GM12878 (cell line): ENCODE results near the gene IL17RE. TPM values are rescaled to one million over a fixed set of nuclear protein-coding genes. Genes with fewer than 3 reads are reported as not detected.
A peak's percentile ranks its signal among the peaks of the same experiment; 100 is the strongest.

Source experiments
- ATAC-seq: fragments of 200-7000 bp; cut with Tn5 transposase; 3 replicates; pipeline ENCODE4 v1.9.1; 2020; ENCODE audit warnings: mild to moderate bottlenecking, moderate library complexity
- BruUV-seq: library from RNA; stranded (reverse); fragments of 400-500 nt; replicated peaks from 2 replicates; lab custom pipeline; 2021; lab: Mats Ljungman, UMichigan
- CTCF ChIA-PET: fragments of 300-600 bp; sonication (Branson Sonifier 250); formaldehyde crosslinking; extraction: SDS; loops from one replicate; lab custom pipeline; 2021; ENCODE audit warnings: inconsistent platforms; lab: Yijun Ruan, JAX
- POLR2A ChIA-PET: fragments of 350-600 bp; formaldehyde crosslinking; extraction: SDS; loops from one replicate; lab custom pipeline; 2021; ENCODE audit warnings: inconsistent platforms; lab: Charles Lee
- RAD21 ChIA-PET: fragments of 300-600 bp; sonication (Branson Sonifier 250); formaldehyde crosslinking; loops from one replicate; lab custom pipeline; 2023; ENCODE audit warnings: antibody characterized with exemption; ENCODE audit not compliant: unreplicated experiment; lab: Charles Lee
- SMC1A ChIA-PET: fragments of 300-600 bp; sonication (Branson Sonifier 250); formaldehyde crosslinking; loops from one replicate; lab custom pipeline; 2023; ENCODE audit not compliant: unreplicated experiment, uncharacterized antibody; lab: Charles Lee
- DNase-seq: peaks from one replicate; pipeline ENCODE4 v3.0.0-alpha.2; 2011; ENCODE audit warnings: low read depth, low spot score
- FAIRE-seq: peaks from 3 replicates; lab custom pipeline; 2011; peaks lifted over from hg19 to GRCh38; lab: Jason Lieb, UNC
- H2AFZ ChIP-seq: 2 replicates; pipeline ENCODE4 v1.6.0; 2011; ENCODE audit warnings: low read depth, low read length, control low read depth; ENCODE audit not compliant: control insufficient read depth
- H3K27ac ChIP-seq: 2 replicates; pipeline ENCODE4 v1.5.1; 2011; ENCODE audit warnings: control low read depth; ENCODE audit not compliant: control insufficient read depth, insufficient read depth
- H3K27me3 ChIP-seq, 2 experiments: replicated peaks in 1 of 2; 2 replicates each; pipeline versions ENCODE4 v1.6.0 to v1.6.1; 2011; ENCODE audit warnings: low read length in 1 of 2; ENCODE audit not compliant: control insufficient read depth in 2 of 2, insufficient read depth in 2 of 2
- H3K36me3 ChIP-seq, 2 experiments: 2 replicates each; pipeline ENCODE4 v1.5.1; 2011; ENCODE audit warnings: low read length in 1 of 2; ENCODE audit not compliant: control insufficient read depth in 2 of 2, insufficient read depth in 2 of 2
- H3K4me1 ChIP-seq: 2 replicates; pipeline ENCODE4 v1.6.1; 2011; ENCODE audit warnings: mild to moderate bottlenecking, low read length, moderate library complexity, mixed read lengths; ENCODE audit not compliant: control insufficient read depth, insufficient read depth
- H3K4me2 ChIP-seq: 2 replicates; pipeline ENCODE4 v1.6.0; 2011; ENCODE audit warnings: control low read depth; ENCODE audit not compliant: control insufficient read depth, insufficient read depth
- H3K4me3 ChIP-seq: fragments of 200-600 bp; sonication (generic); 2 replicates; pipeline ENCODE4 v1.5.1; 2016
- H3K79me2 ChIP-seq: 2 replicates; pipeline ENCODE4 v1.6.0; 2011; ENCODE audit warnings: low read length; ENCODE audit not compliant: control insufficient read depth, insufficient read depth
- H3K9ac ChIP-seq: 2 replicates; pipeline ENCODE4 v1.8.0; 2011; ENCODE audit warnings: low read length, control low read depth, mixed read lengths; ENCODE audit not compliant: control insufficient read depth, insufficient read depth
- H3K9me3 ChIP-seq: replicated peaks from 3 replicates; pipeline ENCODE4 v1.5.1; 2011; ENCODE audit warnings: mild to moderate bottlenecking, low read length; ENCODE audit not compliant: control insufficient read depth, insufficient read depth
- H4K20me1 ChIP-seq: 2 replicates; pipeline ENCODE4 v1.6.0; 2011; ENCODE audit not compliant: control insufficient read depth, insufficient read depth
- CEBPB ChIP-seq, 2 experiments: fragments of 150-350 bp in 1 of 2; IDR thresholded peaks; 2 replicates each; pipeline ENCODE4 v1.6.1; 2012 to 2014; ENCODE audit warnings: low read depth in 2 of 2, low read length in 2 of 2, borderline replicate concordance in 1 of 2, inconsistent platforms in 1 of 2
- E2F4 ChIP-seq: IDR thresholded peaks from 2 replicates; pipeline ENCODE4 v1.6.1; 2012; ENCODE audit warnings: low read depth, low read length, improper control_type of control experiment
- HSF1 ChIP-seq: fragments of 150-350 bp; IDR thresholded peaks from 2 replicates; pipeline ENCODE4 v1.6.1; 2014; ENCODE audit warnings: mild to moderate bottlenecking, low read depth, low read length
- IKZF2 ChIP-seq, 2 experiments: fragments of 450-650 bp; IDR thresholded peaks; 2 replicates each; pipeline ENCODE4 v1.6.1; 2017; ENCODE audit warnings: mild to moderate bottlenecking in 2 of 2, moderate library complexity in 2 of 2
- PAX8 ChIP-seq: fragments of 450-650 bp; IDR thresholded peaks from 2 replicates; pipeline ENCODE4 v1.6.1; 2017; ENCODE audit warnings: mild to moderate bottlenecking, moderate library complexity
- RUNX3 ChIP-seq: IDR thresholded peaks from 2 replicates; pipeline ENCODE4 v1.6.1; 2012; ENCODE audit warnings: low read length, inconsistent platforms
- ZNF207 ChIP-seq: fragments of 450-650 bp; IDR thresholded peaks from 2 replicates; pipeline ENCODE4 v1.6.1; 2014; ENCODE audit warnings: antibody characterized with exemption, mild to moderate bottlenecking, borderline replicate concordance
- WGBS: methylation state at CpG from one replicate; pipeline ENCODE4 v1.1.6; 2016; ENCODE audit warnings: low lambda C conversion rate; ENCODE audit not compliant: insufficient replicate concordance, insufficient coverage; ENCODE audit errors: missing lambda C conversion rate; 5-methylcytosine and 5-hydroxymethylcytosine counted together
- in situ Hi-C: fragments of 300-500 bp; cut with MboI; formaldehyde crosslinking; loops from 9 replicates; pipeline ENCODE4 v1.14.3; 2018; ENCODE audit warnings: mixed read lengths
- intact Hi-C: fragments of 100-400 bp; cut with micrococcal nuclease; formaldehyde crosslinking; loops from one replicate; pipeline ENCODE4 v1.14.2; 2022; ENCODE audit not compliant: unreplicated experiment
- polyA plus RNA-seq, 11 experiments: library from polyadenylated mRNA; depleted of rRNA in 4 of 11; unstranded in 6 of 11; stranded (reverse) in 5 of 11; fragments of >200 nt; fragmentation: Nextera tagmentation in 4 of 11; fragmentation: Illumina TruSeq in 1 of 11; extraction: Ambion mirVana in 4 of 11; extraction: Trizol in 1 of 11; gene quantifications; 1 replicate in 1 of 11; 2 replicates in 10 of 11; pipeline versions ENCODE4 v1.2.1 to v1.2.3, GENCODE V29; 2011 to 2016; ENCODE audit warnings: inconsistent platforms in 2 of 11, missing spikeins in 2 of 11, low read depth in 1 of 11
- total RNA-seq, 4 experiments: library from RNA; depleted of rRNA in 3 of 4; stranded (reverse); fragments of >200 nt in 3 of 4; fragmentation: Illumina TruSeq in 1 of 4; extraction: Trizol in 1 of 4; gene quantifications; 2 replicates each; pipeline versions ENCODE4 v1.2.1 to v1.2.3, GENCODE V29; 2013 to 2021
- TF ChIP-seq, protein P1 (sequence below): IDR thresholded peaks from 2 replicates; pipeline ENCODE4 v1.6.1; 2012; ENCODE audit warnings: low read depth, low read length, improper control_type of control experiment
- TF ChIP-seq, protein P2 (sequence below): fragments of 450-650 bp; IDR thresholded peaks from 2 replicates; pipeline ENCODE4 v1.6.1; 2017; ENCODE audit warnings: low read depth, mild to moderate bottlenecking, moderate library complexity

IL17RE gene
- total and polyA plus RNA-seq, 10 of the 15 experiments (the other 5 are each of a cell fraction or from before 2014, with no cell fraction given) = 0.04 to 0.51 (median 0.12) TPM; not detected in 2

- in situ Hi-C loops = no loop called here
These were observed 32.3 kb downstream of the IL17RE start for GRCh38 chr3:9934993-9935392.

More at GRCh38 chr3:9934993-9935392, 32.3 kb downstream of the IL17RE start:
- H3K27me3 ChIP-seq = no peaks in the 10 kb centered on the region
- H2AFZ ChIP-seq = no peak overlapping the region
- BruUV-seq = no TSS peak
- ChIA-PET CTCF (interaction anchor here (0.8 to 5.0 kb wide), 11 partner anchors 17 to 431 kb away, joined by 3 to 31 read pairs (median 4); partner anchors contain the start of genes IL17RC, PRRT3, RPUSD3 and SEC13), SMC1A (interaction anchor here (1.0 to 2.3 kb wide), 6 partner anchors 14 to 59 kb away, joined by 3 to 11 read pairs (median 6); partner anchors contain the start of genes EMC3 and PRRT3), POLR2A (interaction anchor here (0.5 to 1.1 kb wide), 3 partner anchors 15 to 45 kb away, joined by 3 to 4 read pairs (median 4); no protein-coding TSS in a partner anchor), RAD21 (interaction anchor here (0.8 to 5.2 kb wide), 6 partner anchors 17 to 387 kb away, joined by 3 to 51 read pairs (median 6); partner anchors contain the start of genes BRK1, EMC3 and SEC13)
- H3K79me2 ChIP-seq = peaks cover 18% of the 10 kb centered on the region
- TF ChIP-seq, protein P1, sequence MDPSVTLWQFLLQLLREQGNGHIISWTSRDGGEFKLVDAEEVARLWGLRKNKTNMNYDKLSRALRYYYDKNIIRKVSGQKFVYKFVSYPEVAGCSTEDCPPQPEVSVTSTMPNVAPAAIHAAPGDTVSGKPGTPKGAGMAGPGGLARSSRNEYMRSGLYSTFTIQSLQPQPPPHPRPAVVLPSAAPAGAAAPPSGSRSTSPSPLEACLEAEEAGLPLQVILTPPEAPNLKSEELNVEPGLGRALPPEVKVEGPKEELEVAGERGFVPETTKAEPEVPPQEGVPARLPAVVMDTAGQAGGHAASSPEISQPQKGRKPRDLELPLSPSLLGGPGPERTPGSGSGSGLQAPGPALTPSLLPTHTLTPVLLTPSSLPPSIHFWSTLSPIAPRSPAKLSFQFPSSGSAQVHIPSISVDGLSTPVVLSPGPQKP = no peak
- no peak for TF ChIP-seq HSF1
- no peak for TF ChIP-seq IKZF2 (IDR thresholded peaks at IDR 0.05)
- no peak for TF ChIP-seq E2F4
- TF ChIP-seq PAX8 = no peak
- TF ChIP-seq, protein P2, sequence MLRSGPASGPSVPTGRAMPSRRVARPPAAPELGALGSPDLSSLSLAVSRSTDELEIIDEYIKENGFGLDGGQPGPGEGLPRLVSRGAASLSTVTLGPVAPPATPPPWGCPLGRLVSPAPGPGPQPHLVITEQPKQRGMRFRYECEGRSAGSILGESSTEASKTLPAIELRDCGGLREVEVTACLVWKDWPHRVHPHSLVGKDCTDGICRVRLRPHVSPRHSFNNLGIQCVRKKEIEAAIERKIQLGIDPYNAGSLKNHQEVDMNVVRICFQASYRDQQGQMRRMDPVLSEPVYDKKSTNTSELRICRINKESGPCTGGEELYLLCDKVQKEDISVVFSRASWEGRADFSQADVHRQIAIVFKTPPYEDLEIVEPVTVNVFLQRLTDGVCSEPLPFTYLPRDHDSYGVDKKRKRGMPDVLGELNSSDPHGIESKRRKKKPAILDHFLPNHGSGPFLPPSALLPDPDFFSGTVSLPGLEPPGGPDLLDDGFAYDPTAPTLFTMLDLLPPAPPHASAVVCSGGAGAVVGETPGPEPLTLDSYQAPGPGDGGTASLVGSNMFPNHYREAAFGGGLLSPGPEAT = no peak
- no peak for TF ChIP-seq ZNF207
- no peak for TF ChIP-seq CEBPB (IDR thresholded peaks at IDR 0.05; ENCODE audit: borderline replicate concordance in 1 of 2, low read depth in 2 of 2, low read length in 2 of 2)
- no peak for TF ChIP-seq RUNX3
- FAIRE-seq (no peak), ATAC-seq (no peak), DNase-seq (no peak)
- H3K9me3 ChIP-seq = no peaks in the 10 kb centered on the region
- peak overlapping the region; percentile 95 for H3K4me2 ChIP-seq
- 78% methylated on average over 4 of the region's 4 CpGs for WGBS
- intact Hi-C loops = loop anchor here (5.0 to 10.0 kb wide), 3 partner anchors 93 to 390 kb away; partner anchors contain the start of genes ARPC4, RPUSD3, SEC13 and TADA3
- no peak overlapping the region for H3K27ac ChIP-seq
- H3K9ac ChIP-seq = peak overlapping the region; percentile 84
- H3K4me3 ChIP-seq = peak overlapping the region; percentile 89
- peaks cover 9% of the 10 kb centered on the region for H3K4me1 ChIP-seq
- peaks cover 0 to 2% of the 10 kb centered on the region in 2 experiments; a peak in 1 of 4 replicates for H3K36me3 ChIP-seq
- H4K20me1 ChIP-seq = no peaks in the 10 kb centered on the region
